ENCODE data around the gene RNF212.

DNA sequence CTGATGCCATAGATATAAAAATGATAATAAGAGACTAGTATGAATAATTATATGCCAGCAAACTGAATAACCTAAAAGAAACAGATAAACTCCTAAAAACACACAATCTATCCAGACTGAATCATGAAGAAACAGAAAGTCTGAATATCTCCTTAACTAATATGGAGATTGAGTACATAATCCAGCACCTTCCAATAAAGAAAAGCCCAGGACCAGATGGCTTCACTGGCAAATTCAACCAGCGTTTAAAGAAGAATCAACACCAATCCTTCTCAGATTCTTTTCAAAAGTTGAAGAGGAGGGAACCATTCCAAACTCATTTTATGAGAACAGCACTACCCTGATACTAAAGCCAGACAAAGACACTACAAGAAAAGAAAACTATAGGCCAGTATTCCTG is 26.5 kb upstream of the RNF212 start:
- TF ChIP-seq, protein P1, sequence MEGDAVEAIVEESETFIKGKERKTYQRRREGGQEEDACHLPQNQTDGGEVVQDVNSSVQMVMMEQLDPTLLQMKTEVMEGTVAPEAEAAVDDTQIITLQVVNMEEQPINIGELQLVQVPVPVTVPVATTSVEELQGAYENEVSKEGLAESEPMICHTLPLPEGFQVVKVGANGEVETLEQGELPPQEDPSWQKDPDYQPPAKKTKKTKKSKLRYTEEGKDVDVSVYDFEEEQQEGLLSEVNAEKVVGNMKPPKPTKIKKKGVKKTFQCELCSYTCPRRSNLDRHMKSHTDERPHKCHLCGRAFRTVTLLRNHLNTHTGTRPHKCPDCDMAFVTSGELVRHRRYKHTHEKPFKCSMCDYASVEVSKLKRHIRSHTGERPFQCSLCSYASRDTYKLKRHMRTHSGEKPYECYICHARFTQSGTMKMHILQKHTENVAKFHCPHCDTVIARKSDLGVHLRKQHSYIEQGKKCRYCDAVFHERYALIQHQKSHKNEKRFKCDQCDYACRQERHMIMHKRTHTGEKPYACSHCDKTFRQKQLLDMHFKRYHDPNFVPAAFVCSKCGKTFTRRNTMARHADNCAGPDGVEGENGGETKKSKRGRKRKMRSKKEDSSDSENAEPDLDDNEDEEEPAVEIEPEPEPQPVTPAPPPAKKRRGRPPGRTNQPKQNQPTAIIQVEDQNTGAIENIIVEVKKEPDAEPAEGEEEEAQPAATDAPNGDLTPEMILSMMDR (IDR thresholded peaks at IDR 0.05; ENCODE audit: poor library complexity): no peak
- no peak for TF ChIP-seq EZH2 (IDR thresholded peaks at IDR 0.05; ENCODE audit: borderline replicate concordance)
- no peak for TF ChIP-seq EZH2phosphoT487 (IDR thresholded peaks at IDR 0.05; ENCODE audit: low read depth, severe bottlenecking, unreplicated experiment)
